Adrenal gland (tissue), 5 donors: ENCODE data around the gene INS.

Source experiments
- CTCF ChIP-seq, 6 experiments: fragments of 450-650 bp in 4 of 6; fragments of 200-600 bp in 2 of 6; sonication (generic) in 1 of 6; IDR thresholded peaks; 1 replicate in 5 of 6; 2 replicates in 1 of 6; pipeline versions ENCODE4 v1.5.1 to v1.8.0; 2016 to 2021; ENCODE audit warnings: antibody characterized with exemption in 6 of 6, mild to moderate bottlenecking in 2 of 6, moderate library complexity in 1 of 6
- POLR2A ChIP-seq, 2 donors: fragments of 450-650 bp; IDR thresholded peaks; one replicate each; pipeline ENCODE4 v1.6.1; 2017; ENCODE audit warnings: antibody characterized with exemption in 2 of 2, mild to moderate bottlenecking in 2 of 2, moderate library complexity in 1 of 2
- donor health status: DM: no; HTN: no; CAD: no.

- TF ChIP-seq CTCF (IDR thresholded peaks at IDR 0.05) (no peak), POLR2A (IDR thresholded peaks at IDR 0.05) (no peak)
Observed at GRCh38 chr11:2129699-2130366, 31.2 kb downstream of the INS start.
